HEK293 (cell line): ENCODE measurements around the gene TNNC2.

Experiments used
- CTCF ChIA-PET: fragments of 350-600 bp; formaldehyde crosslinking; extraction: SDS; loops from one replicate; lab custom pipeline; 2021; ENCODE audit warnings: antibody characterized with exemption; lab: Yijun Ruan, JAX
- POLR2A ChIA-PET: fragments of 300-600 bp; formaldehyde crosslinking; extraction: SDS; loops from one replicate; lab custom pipeline; 2020; ENCODE audit warnings: antibody characterized with exemption, inconsistent platforms; lab: Yijun Ruan, JAX
- H3K27ac ChIP-seq: fragments of 200-500 bp; sonication (Bioruptor generic); 2 replicates; pipeline ENCODE4 v1.5.1; 2014; ENCODE audit warnings: low read depth, low read length, control low read depth, inconsistent platforms; ENCODE audit errors: extremely low read depth
- H3K36me3 ChIP-seq, 2 experiments: fragments of 200-500 bp in 1 of 2; sonication (Bioruptor generic) in 1 of 2; 1 replicate in 1 of 2; 2 replicates in 1 of 2; pipeline ENCODE4 v1.5.1; 2014 to 2017; ENCODE audit warnings: inconsistent platforms in 2 of 2, low read length in 2 of 2; ENCODE audit not compliant: control insufficient read depth in 2 of 2, insufficient read depth in 1 of 2
- H3K4me1 ChIP-seq: fragments of 200-500 bp; sonication (Bioruptor generic); 2 replicates; pipeline ENCODE4 v1.5.1; 2014; ENCODE audit warnings: mild to moderate bottlenecking, low read length, inconsistent platforms; ENCODE audit not compliant: control insufficient read depth, insufficient read depth
- H3K4me3 ChIP-seq: 2 replicates; pipeline ENCODE4 v1.5.1; 2011; ENCODE audit warnings: low read depth, mild to moderate bottlenecking, control low read depth, low read length, moderate library complexity
- H3K9me3 ChIP-seq: fragments of 200-500 bp; sonication (Bioruptor generic); 2 replicates; pipeline ENCODE4 v1.5.1; 2014; ENCODE audit warnings: low read depth, low read length, inconsistent platforms; ENCODE audit not compliant: control insufficient read depth, insufficient read depth
- FEZF1 ChIP-seq: fragments of 450-650 bp; formaldehyde crosslinking; IDR thresholded peaks from 2 replicates; pipeline ENCODE4 v1.5.1; 2016; ENCODE audit warnings: missing biosample characterization, missing genetic modification characterization
- GFI1B ChIP-seq: fragments of 450-650 bp; formaldehyde crosslinking; IDR thresholded peaks from 2 replicates; pipeline ENCODE4 v1.5.1; 2016; ENCODE audit warnings: missing biosample characterization, missing genetic modification characterization
- KLF9 ChIP-seq: fragments of 450-650 bp; formaldehyde crosslinking; IDR thresholded peaks from 2 replicates; pipeline ENCODE4 v1.5.1; 2016; ENCODE audit warnings: missing biosample characterization, missing genetic modification characterization, low read depth
- OSR2 ChIP-seq: fragments of 450-650 bp; formaldehyde crosslinking; IDR thresholded peaks from 2 replicates; pipeline ENCODE4 v1.5.1; 2016; ENCODE audit warnings: missing biosample characterization, missing genetic modification characterization
- RBAK ChIP-seq: fragments of 450-650 bp; formaldehyde crosslinking; IDR thresholded peaks from 2 replicates; pipeline ENCODE4 v1.5.1; 2016; ENCODE audit warnings: missing biosample characterization, missing genetic modification characterization
- REST ChIP-seq: fragments of 450-650 bp; formaldehyde crosslinking; IDR thresholded peaks from 2 replicates; pipeline ENCODE4 v1.5.1; 2016; ENCODE audit warnings: missing biosample characterization, missing genetic modification characterization
- ZBTB48 ChIP-seq: fragments of 450-650 bp; formaldehyde crosslinking; IDR thresholded peaks from 2 replicates; pipeline ENCODE4 v1.5.1; 2016; ENCODE audit warnings: missing biosample characterization, missing genetic modification characterization
- ZFHX2 ChIP-seq: fragments of 450-650 bp; formaldehyde crosslinking; conservative IDR thresholded peaks from 2 replicates; pipeline ENCODE4 v1.5.1; 2016; ENCODE audit warnings: missing biosample characterization, missing genetic modification characterization
- ZFP41 ChIP-seq: fragments of 450-650 bp; formaldehyde crosslinking; IDR thresholded peaks from 2 replicates; pipeline ENCODE4 v1.5.1; 2016; ENCODE audit warnings: missing biosample characterization, missing genetic modification characterization, borderline replicate concordance
- ZIC2 ChIP-seq: fragments of 450-650 bp; formaldehyde crosslinking; IDR thresholded peaks from 2 replicates; pipeline ENCODE4 v1.5.1; 2016; ENCODE audit warnings: missing biosample characterization, missing genetic modification characterization
- ZNF184 ChIP-seq: fragments of 450-650 bp; IDR thresholded peaks from 2 replicates; pipeline ENCODE4 v1.5.1; 2018; ENCODE audit warnings: missing biosample characterization, mild to moderate bottlenecking, missing genetic modification characterization
- ZNF214 ChIP-seq: fragments of 450-650 bp; formaldehyde crosslinking; IDR thresholded peaks from 2 replicates; pipeline ENCODE4 v1.5.1; 2017; ENCODE audit warnings: missing biosample characterization, mild to moderate bottlenecking, missing genetic modification characterization, borderline replicate concordance
- ZNF23 ChIP-seq: fragments of 450-650 bp; formaldehyde crosslinking; IDR thresholded peaks from 2 replicates; pipeline ENCODE4 v1.5.1; 2016; ENCODE audit warnings: missing biosample characterization, missing genetic modification characterization, borderline replicate concordance
- ZNF423 ChIP-seq: fragments of 450-650 bp; formaldehyde crosslinking; IDR thresholded peaks from 2 replicates; pipeline ENCODE4 v1.5.1; 2016; ENCODE audit warnings: missing biosample characterization, missing genetic modification characterization
- ZNF555 ChIP-seq: fragments of 450-650 bp; formaldehyde crosslinking; conservative IDR thresholded peaks from 2 replicates; pipeline ENCODE4 v1.5.1; 2017; ENCODE audit warnings: missing biosample characterization, mild to moderate bottlenecking, missing genetic modification characterization, inconsistent platforms
- ZNF561 ChIP-seq: fragments of 450-650 bp; IDR thresholded peaks from 2 replicates; pipeline ENCODE4 v1.5.1; 2018; ENCODE audit warnings: missing biosample characterization, missing genetic modification characterization, borderline replicate concordance
- ZNF600 ChIP-seq: fragments of 450-650 bp; formaldehyde crosslinking; IDR thresholded peaks from 2 replicates; pipeline ENCODE4 v1.5.1; 2016; ENCODE audit warnings: missing biosample characterization, missing genetic modification characterization
- ZNF621 ChIP-seq: fragments of 450-650 bp; formaldehyde crosslinking; IDR thresholded peaks from 2 replicates; pipeline ENCODE4 v1.5.1; 2017; ENCODE audit warnings: missing biosample characterization, missing genetic modification characterization
- ZNF747 ChIP-seq: fragments of 450-650 bp; formaldehyde crosslinking; IDR thresholded peaks from 2 replicates; pipeline ENCODE4 v1.5.1; 2016; ENCODE audit warnings: missing biosample characterization, missing genetic modification characterization
- ZNF777 ChIP-seq: fragments of 450-650 bp; formaldehyde crosslinking; IDR thresholded peaks from 2 replicates; pipeline ENCODE4 v1.5.1; 2017; ENCODE audit warnings: missing biosample characterization, missing genetic modification characterization, borderline replicate concordance
- ZSCAN4 ChIP-seq: fragments of 450-650 bp; formaldehyde crosslinking; IDR thresholded peaks from 2 replicates; pipeline ENCODE4 v1.5.1; 2017; ENCODE audit warnings: missing biosample characterization, missing genetic modification characterization

The TNNC2 gene

GRCh38 chr20:45872626-45873025 lies 45.5 kb upstream of the TNNC2 start:
- Histone ChIP-seq H3K9me3 (no peaks in the 10 kb centered on the region), H3K36me3 (peaks cover 0 to 17% of the 10 kb centered on the region in 2 experiments; a peak in 2 of 3 replicates), H3K27ac (no peak overlapping the region), H3K4me1 (no peaks in the 10 kb centered on the region), H3K4me3 (no peak overlapping the region)
- CTCF ChIA-PET: no interaction called here
- TF ChIP-seq ZNF555 (no peak), ZBTB48 (tag by site-specific recombination) (no peak), ZFHX2 (no peak), ZIC2 (tag by site-specific recombination) (no peak), ZNF214 (tag by site-specific recombination) (no peak), KLF9 (tag by site-specific recombination) (no peak), ZFP41 (no peak), RBAK (tag by site-specific recombination) (no peak), ZNF621 (tag by site-specific recombination) (no peak), OSR2 (no peak), ZNF600 (no peak), ZNF423 (no peak), FEZF1 (no peak), REST (no peak), GFI1B (no peak), ZNF23 (tag by site-specific recombination) (no peak), ZSCAN4 (tag by site-specific recombination) (no peak), ZNF777 (tag by site-specific recombination) (no peak)
- POLR2A ChIA-PET: interaction anchor here (1.8 kb wide), 1 partner anchor 8 kb away, joined by 6 read pairs; the partner anchor contains the start of gene ZSWIM1

- TF ChIP-seq ZNF184 (tag by site-specific recombination) (no peak), ZNF747 (no peak), ZNF561 (tag by site-specific recombination) (no peak)
- Histone ChIP-seq H3K9me3 (no peaks in the 10 kb centered on the region), H3K4me1 (no peaks in the 10 kb centered on the region), H3K4me3 (no peak overlapping the region), H3K27ac (no peak overlapping the region), H3K36me3 (peaks cover 0 to 5% of the 10 kb centered on the region in 2 experiments; a peak in 2 of 3 replicates)
- ChIA-PET POLR2A (no interaction called here), CTCF (interaction anchor here (0.6 kb wide), 2 partner anchors 18 to 818 kb away, joined by 3 read pairs; no protein-coding TSS in a partner anchor)
Measured at GRCh38 chr20:45867819-45868176, 40.7 kb upstream of the TNNC2 start.
